Adrenal gland (tissue), 12 donors: Measurements from ENCODE around the gene QSOX2. TPM values are rescaled to one million over a fixed set of nuclear protein-coding genes. Genes with fewer than 3 reads are reported as not detected.

Source experiments
- DNase-seq, 7 donors: peaks; one replicate each; pipeline ENCODE4 v3.0.0-alpha.2; 2019 to 2020
- H3K27ac ChIP-seq, 5 donors: fragments of 200-600 bp; sonication (generic) in 4 of 5; 1 replicate in 3 of 5; 2 replicates in 2 of 5; pipeline versions ENCODE4 v1.5.1 to v1.8.0; 2016 to 2020; ENCODE audit warnings: mild to moderate bottlenecking in 1 of 5
- H3K27me3 ChIP-seq: fragments of 200-600 bp; 2 replicates; pipeline ENCODE4 v1.8.0; 2021
- H3K36me3 ChIP-seq, 2 donors: fragments of 200-600 bp; replicated peaks in 1 of 2; 1 replicate in 1 of 2; 2 replicates in 1 of 2; pipeline versions ENCODE4 v1.5.1 to v1.8.0; 2018 to 2022
- H3K4me1 ChIP-seq, 2 donors: fragments of 200-600 bp; replicated peaks in 1 of 2; 1 replicate in 1 of 2; 2 replicates in 1 of 2; pipeline versions ENCODE4 v1.5.1 to v1.8.0; 2018 to 2021
- H3K4me3 ChIP-seq, 4 donors: fragments of 200-600 bp; sonication (generic) in 3 of 4; one replicate each; pipeline ENCODE4 v1.5.1; 2016 to 2018
- H3K9me3 ChIP-seq, 3 donors: fragments of 200-600 bp; sonication (generic) in 1 of 3; replicated peaks in 1 of 3; 1 replicate in 2 of 3; 2 replicates in 1 of 3; pipeline versions ENCODE4 v1.5.1 to v1.8.0; 2016 to 2021
- CTCF ChIP-seq, 6 experiments: fragments of 450-650 bp in 4 of 6; fragments of 200-600 bp in 2 of 6; sonication (generic) in 1 of 6; IDR thresholded peaks; 1 replicate in 5 of 6; 2 replicates in 1 of 6; pipeline versions ENCODE4 v1.5.1 to v1.8.0; 2016 to 2021; ENCODE audit warnings: antibody characterized with exemption in 6 of 6, mild to moderate bottlenecking in 2 of 6, moderate library complexity in 1 of 6
- POLR2A ChIP-seq, 2 donors: fragments of 450-650 bp; IDR thresholded peaks; one replicate each; pipeline ENCODE4 v1.6.1; 2017; ENCODE audit warnings: antibody characterized with exemption in 2 of 2, mild to moderate bottlenecking in 2 of 2, moderate library complexity in 1 of 2
- WGBS, 4 donors: extraction: QIAGEN DNeasy Blood & Tissue Kit in 2 of 4; methylation state at CpG; one replicate each; pipeline versions ENCODE4 v1.1.5 to v1.1.7; 2013 to 2017; 5-methylcytosine and 5-hydroxymethylcytosine counted together
- intact Hi-C, 2 donors: fragments of 100-400 bp; cut with DNase I; formaldehyde crosslinking; loops; one replicate each; pipeline versions ENCODE4 v1.14.1 to v1.15.0; 2022 to 2023
- polyA plus RNA-seq, 3 donors: library from polyadenylated mRNA; stranded (reverse); fragments of 200-250 nt in 2 of 3; fragments of 350-450 nt in 1 of 3; fragmentation: Illumina TruSeq in 1 of 3; extraction: RNeasy Lipid Tissue Mini Kit (QIAGEN cat#74804) in 1 of 3; gene quantifications; one replicate each; pipeline ENCODE4 v1.2.3, GENCODE V29; 2013 to 2014
- total RNA-seq, 9 donors: library from RNA; depleted of rRNA in 4 of 9; stranded (reverse); fragments of >200 nt in 4 of 9; fragments of 120-200 nt in 1 of 9; fragmentation: NEBNext Ultra II Directional in 1 of 9; extraction: Animal tissue kit (Norgen Biotek cat#: 25700) in 1 of 9; gene quantifications; one replicate each; pipeline versions ENCODE4 v1.1.0 to v1.2.4, GENCODE V29; 2013 to 2023
- donor health status: healthy with polysubstance abuse.
- donor health status: Bipolar disorder and iron deficiency.
- donor health status: DM: yes; HTN: yes; CAD: no.
- donor health status: DM: no; HTN: no; CAD: no.
- donor health status: DM: no; HTN: no; CAD: no.
- donor health status: DM: yes; HTN: yes; CAD: no.

Gene QSOX2
- total and polyA plus RNA-seq, 12 donors, result 6.4 to 14.3 (median 9.3) TPM

- intact Hi-C loops, result no loop called here
- TF ChIP-seq POLR2A (IDR thresholded peaks at IDR 0.05) (no peak), CTCF (IDR thresholded peaks at IDR 0.05) (no peak)
- Histone ChIP-seq H3K9me3 (no peaks in the 10 kb centered on the region), H3K36me3 (no peaks in the 10 kb centered on the region), H3K27ac (no peak overlapping the region), H3K4me3 (no peak overlapping the region), H3K27me3 (peaks cover 8% of the 10 kb centered on the region), H3K4me1 (no peaks in the 10 kb centered on the region)
- no peak for DNase-seq
- 73 to 85% (median 78%) methylated on average over 9 to 11 of the region's 11 CpGs for WGBS, 4 donors
Observed at GRCh38 chr9:136180586-136180985, 65.0 kb downstream of the QSOX2 start.

GRCh38 chr9:136179761-136180160 is 65.9 kb downstream of the QSOX2 start:
- TF ChIP-seq POLR2A (IDR thresholded peaks at IDR 0.05) (no peak), CTCF (IDR thresholded peaks at IDR 0.05) (no peak)
- no peak overlapping the region for H3K4me3 ChIP-seq
- H3K9me3 ChIP-seq, result no peaks in the 10 kb centered on the region
- no peak for DNase-seq
- H3K4me1 ChIP-seq, result no peaks in the 10 kb centered on the region
- whole genome bisulfite sequencing, 4 donors, result 82 to 98% (median 91%) methylated on average over 3 to 13 of the region's 13 CpGs
- intact Hi-C loops, result loop anchor here in 1 of 2 donors (10.0 kb wide), 1 partner anchor 105 kb away; no protein-coding TSS in a partner anchor
- no peaks in the 10 kb centered on the region for H3K36me3 ChIP-seq
- H3K27me3 ChIP-seq, result peaks cover under 1% of the 10 kb centered on the region
- H3K27ac ChIP-seq, result no peak overlapping the region

- no peaks in the 10 kb centered on the region for H3K27me3 ChIP-seq
Observed at GRCh38 chr9:136179101-136179616, 66.5 kb downstream of the QSOX2 start.

GRCh38 chr9:136178773-136179075 is 66.9 kb downstream of the QSOX2 start:
- WGBS, 4 donors, result 23 to 51% (median 44%) methylated on average over 3 to 8 of the region's 8 CpGs
- Histone ChIP-seq H3K9me3 (no peaks in the 10 kb centered on the region), H3K27ac (no peak overlapping the region), H3K27me3 (no peaks in the 10 kb centered on the region), H3K36me3 (no peaks in the 10 kb centered on the region), H3K4me3 (no peak overlapping the region), H3K4me1 (no peaks in the 10 kb centered on the region)
- no peak for DNase-seq
- TF ChIP-seq POLR2A (IDR thresholded peaks at IDR 0.05) (no peak), CTCF (IDR thresholded peaks at IDR 0.05) (no peak)
- intact Hi-C loops, result loop anchor here in 1 of 2 donors (10.0 kb wide), 1 partner anchor 106 kb away; no protein-coding TSS in a partner anchor

More at GRCh38 chr9:136179101-136179616, 66.5 kb downstream of the QSOX2 start:
- intact Hi-C loops, result loop anchor here in 1 of 2 donors (10.0 kb wide), 1 partner anchor 106 kb away; no protein-coding TSS in a partner anchor
- WGBS, 4 donors, result 62 to 76% (median 69%) methylated on average over 8 to 12 of the region's 12 CpGs
- TF ChIP-seq CTCF (IDR thresholded peaks at IDR 0.05) (no peak), POLR2A (IDR thresholded peaks at IDR 0.05) (no peak)
- no peak for DNase-seq
- Histone ChIP-seq H3K27ac (no peak overlapping the region), H3K4me3 (no peak overlapping the region), H3K4me1 (no peaks in the 10 kb centered on the region), H3K36me3 (no peaks in the 10 kb centered on the region), H3K9me3 (no peaks in the 10 kb centered on the region)
